HL-60/S4 (cell line): ENCODE data around the gene SMIM7.

Experiments used
- in situ Hi-C: fragments of 300-500 bp; cut with MboI; formaldehyde crosslinking; loops from 2 replicates; pipeline ENCODE4 v1.14.3; 2022; ENCODE audit warnings: low sequenced_read_pairs

The SMIM7 gene

GRCh38 chr19:16599655-16600346, 60.1 kb downstream of the SMIM7 start:
- in situ Hi-C loops = no loop called here

- in situ Hi-C loops = no loop called here
These were observed 61.1 kb downstream of the SMIM7 start for GRCh38 chr19:16598848-16599247.

GRCh38 chr19:16596399-16596798, 63.5 kb downstream of the SMIM7 start:
- in situ Hi-C loops = no loop called here
